Measurements from ENCODE around the gene DSG2. TPM values are rescaled to one million over a fixed set of nuclear protein-coding genes. Genes with fewer than 3 reads are reported as not detected.
"Not testable (repeated sequence)": the region's sequence is repeated elsewhere in the genome, so short reads cannot be mapped to it uniquely, and the experiment has no call there.

Gene DSG2
- total and polyA plus RNA-seq, 3 experiments from 2014 or later: 0.03 to 0.09 (median 0.07) TPM

DNA sequence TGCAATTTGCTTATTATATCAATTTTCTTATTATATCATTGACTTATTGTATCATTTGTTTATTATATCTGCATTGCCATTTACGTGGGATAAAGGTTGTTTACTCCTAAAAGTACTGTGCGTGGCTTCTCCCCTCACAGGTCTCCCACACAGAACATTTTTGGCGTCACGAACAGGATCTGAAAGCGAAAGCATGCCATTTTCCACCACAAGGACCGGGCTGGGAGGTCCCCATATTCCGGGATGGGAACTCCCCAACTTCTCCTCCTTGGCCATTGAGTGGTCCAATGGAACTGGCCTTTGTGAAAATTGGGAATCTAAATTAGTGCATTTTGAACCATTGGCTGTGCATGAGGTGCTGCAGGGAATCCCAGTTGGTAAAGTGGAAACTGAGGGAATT is 4.8 kb upstream of the DSG2 start:
- DNase-seq: no peak
- H3K9me3 Mint-ChIP-seq: peaks cover 0 to 5% (median 2%) of the 10 kb centered on the region in 5 donors
- H3K27me3 Mint-ChIP-seq: peaks cover 21 to 24% of the 10 kb centered on the region in 2 donors
- ChIA-PET POLR2A (no interaction called here), CTCF (no interaction called here)
- Histone ChIP-seq H3K4me1 (ENCODE audit: insufficient read depth, low read length) (no peaks in the 10 kb centered on the region), H3K4me3 (ENCODE audit: low read length) (no peak overlapping the region), H3K9me3 (ENCODE audit: low read length) (no peaks in the 10 kb centered on the region), H3K27ac (ENCODE audit: low read depth, low read length) (no peak overlapping the region), H3K36me3 (ENCODE audit: insufficient read depth, low read length) (no peaks in the 10 kb centered on the region), H3K27me3 (ENCODE audit: insufficient read depth, low read length, poor library complexity, severe bottlenecking) (peaks cover 4% of the 10 kb centered on the region)
- H3K36me3 Mint-ChIP-seq: no peaks in the 10 kb centered on the region
- H3K4me3 Mint-ChIP-seq: no peak overlapping the region
- H3K27ac Mint-ChIP-seq: no peak overlapping the region
- no peaks in the 10 kb centered on the region for H3K4me1 Mint-ChIP-seq

DNA sequence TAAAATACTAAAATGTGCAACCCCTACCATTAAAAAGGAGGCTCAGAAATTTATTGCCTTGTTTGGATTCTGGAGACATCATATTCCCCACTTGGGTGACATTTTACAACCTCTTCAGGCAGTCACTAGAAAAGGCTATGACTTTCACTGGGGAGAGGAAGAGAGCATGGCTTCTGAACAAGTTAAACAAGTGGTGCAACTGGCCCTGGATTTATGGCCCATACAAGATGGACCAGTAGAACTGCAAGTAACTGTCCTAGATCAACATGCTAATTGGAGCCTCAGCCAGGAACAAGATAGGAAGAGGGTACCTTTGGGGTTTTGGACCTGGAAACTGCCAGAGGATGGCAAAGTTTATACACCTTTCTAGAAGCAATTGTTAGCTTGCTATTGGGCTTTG is 4.0 kb upstream of the DSG2 start:
- H3K4me1 Mint-ChIP-seq: peaks cover 3 to 5% (median 4%) of the 10 kb centered on the region in 3 donors
- Histone ChIP-seq H3K9me3 (ENCODE audit: low read length) (no peaks in the 10 kb centered on the region), H3K4me3 (ENCODE audit: low read length) (no peak overlapping the region), H3K27ac (ENCODE audit: low read depth, low read length) (no peak overlapping the region), H3K27me3 (ENCODE audit: insufficient read depth, low read length, poor library complexity, severe bottlenecking) (peaks cover 4% of the 10 kb centered on the region), H3K4me1 (ENCODE audit: insufficient read depth, low read length) (no peaks in the 10 kb centered on the region), H3K36me3 (ENCODE audit: insufficient read depth, low read length) (no peaks in the 10 kb centered on the region)
- H3K9me3 Mint-ChIP-seq: peaks cover 0 to 6% (median 2%) of the 10 kb centered on the region in 5 donors
- POLR2A ChIA-PET: no interaction called here
- no peak overlapping the region for H3K4me3 Mint-ChIP-seq
- H3K27ac Mint-ChIP-seq: no peak overlapping the region
- CTCF ChIA-PET: no interaction called here
- H3K27me3 Mint-ChIP-seq: peaks cover 25 to 27% of the 10 kb centered on the region in 2 donors
- no peaks in the 10 kb centered on the region for H3K36me3 Mint-ChIP-seq
- DNase-seq: no peak

DNA sequence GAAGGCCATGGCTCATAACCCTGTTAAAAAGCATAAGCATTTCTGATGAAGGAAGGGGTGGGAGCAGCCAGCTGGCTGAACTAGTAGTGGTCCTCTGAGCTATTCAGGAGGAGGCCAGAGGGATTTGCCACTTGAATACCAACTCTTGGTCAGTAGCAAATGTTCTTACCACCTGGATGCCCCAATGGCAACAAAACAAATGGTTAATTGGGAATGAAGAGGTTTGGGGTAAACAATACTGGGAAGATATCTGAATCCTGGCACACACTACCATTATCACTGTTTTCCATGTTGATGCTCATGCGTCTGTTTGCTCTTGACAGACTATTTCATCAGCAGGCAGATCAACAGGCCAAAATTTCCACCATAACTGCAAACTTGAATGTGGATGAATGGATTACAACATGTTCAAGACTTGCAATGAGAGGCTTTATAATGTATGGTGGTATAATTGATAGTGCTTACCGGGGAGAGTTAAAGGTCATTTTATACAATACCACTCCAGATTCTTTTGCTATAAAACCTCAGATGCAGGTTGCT is 3.2 kb upstream of the DSG2 start:
- H3K9me3 ChIP-seq (ENCODE audit: low read length); CTCF ChIA-PET; H3K4me1 ChIP-seq (ENCODE audit: insufficient read depth, low read length); H3K27ac ChIP-seq (ENCODE audit: low read depth, low read length); H3K4me3 ChIP-seq (ENCODE audit: low read length); H3K4me1 Mint-ChIP-seq; H3K27me3 ChIP-seq (ENCODE audit: insufficient read depth, low read length, poor library complexity, severe bottlenecking); POLR2A ChIA-PET; H3K4me3 Mint-ChIP-seq; DNase-seq; H3K9me3 Mint-ChIP-seq; H3K36me3 ChIP-seq (ENCODE audit: insufficient read depth, low read length); H3K27ac Mint-ChIP-seq; H3K36me3 Mint-ChIP-seq: not testable (repeated sequence)
- peaks cover 30 to 34% of the 10 kb centered on the region in 2 donors for H3K27me3 Mint-ChIP-seq

DNA sequence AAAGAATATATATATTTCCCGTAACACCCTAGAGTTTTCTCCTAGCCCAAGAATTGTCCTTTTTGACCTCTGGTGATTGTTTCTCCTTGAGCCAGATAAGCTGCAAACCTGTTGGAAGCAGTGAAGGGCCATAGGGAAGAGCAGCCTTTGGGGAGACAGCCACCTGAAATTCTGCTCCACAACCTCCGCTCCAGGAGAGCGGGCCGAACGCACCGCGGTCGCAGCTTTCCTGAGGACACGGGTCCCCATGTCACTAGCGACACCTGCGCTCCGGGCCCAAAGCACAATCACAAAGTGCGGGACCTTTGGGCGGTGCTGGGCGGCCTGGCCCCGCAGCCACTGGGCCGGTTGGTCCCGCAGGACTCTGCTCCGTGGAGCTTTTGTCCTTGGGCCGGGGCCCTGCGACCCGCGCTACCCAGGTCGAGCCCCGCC is 557 bp upstream of the DSG2 start:
- H3K36me3 ChIP-seq (ENCODE audit: insufficient read depth, low read length): no peaks in the 10 kb centered on the region
- H3K27ac ChIP-seq (ENCODE audit: low read depth, low read length): no peak overlapping the region
- H3K9me3 Mint-ChIP-seq: peaks cover 0 to 9% (median 2%) of the 10 kb centered on the region in 5 donors
- no peak overlapping the region for H3K27ac Mint-ChIP-seq
- H3K4me1 Mint-ChIP-seq: peaks cover 3 to 7% (median 4%) of the 10 kb centered on the region in 3 donors
- H3K9me3 ChIP-seq (ENCODE audit: low read length): no peaks in the 10 kb centered on the region
- no peaks in the 10 kb centered on the region for H3K36me3 Mint-ChIP-seq
- peaks cover 13% of the 10 kb centered on the region for H3K27me3 ChIP-seq (ENCODE audit: insufficient read depth, low read length, poor library complexity, severe bottlenecking)
- no peak overlapping the region for H3K4me3 ChIP-seq (ENCODE audit: low read length)
- CTCF ChIA-PET: no interaction called here
- H3K4me3 Mint-ChIP-seq: peak overlapping the region in 3 of 7 donors; percentile 13 to 45 (median 26)
- POLR2A ChIA-PET: no interaction called here
- no peaks in the 10 kb centered on the region for H3K4me1 ChIP-seq (ENCODE audit: insufficient read depth, low read length)
- no peak for DNase-seq
- H3K27me3 Mint-ChIP-seq: peaks cover 32 to 45% of the 10 kb centered on the region in 2 donors

DNA sequence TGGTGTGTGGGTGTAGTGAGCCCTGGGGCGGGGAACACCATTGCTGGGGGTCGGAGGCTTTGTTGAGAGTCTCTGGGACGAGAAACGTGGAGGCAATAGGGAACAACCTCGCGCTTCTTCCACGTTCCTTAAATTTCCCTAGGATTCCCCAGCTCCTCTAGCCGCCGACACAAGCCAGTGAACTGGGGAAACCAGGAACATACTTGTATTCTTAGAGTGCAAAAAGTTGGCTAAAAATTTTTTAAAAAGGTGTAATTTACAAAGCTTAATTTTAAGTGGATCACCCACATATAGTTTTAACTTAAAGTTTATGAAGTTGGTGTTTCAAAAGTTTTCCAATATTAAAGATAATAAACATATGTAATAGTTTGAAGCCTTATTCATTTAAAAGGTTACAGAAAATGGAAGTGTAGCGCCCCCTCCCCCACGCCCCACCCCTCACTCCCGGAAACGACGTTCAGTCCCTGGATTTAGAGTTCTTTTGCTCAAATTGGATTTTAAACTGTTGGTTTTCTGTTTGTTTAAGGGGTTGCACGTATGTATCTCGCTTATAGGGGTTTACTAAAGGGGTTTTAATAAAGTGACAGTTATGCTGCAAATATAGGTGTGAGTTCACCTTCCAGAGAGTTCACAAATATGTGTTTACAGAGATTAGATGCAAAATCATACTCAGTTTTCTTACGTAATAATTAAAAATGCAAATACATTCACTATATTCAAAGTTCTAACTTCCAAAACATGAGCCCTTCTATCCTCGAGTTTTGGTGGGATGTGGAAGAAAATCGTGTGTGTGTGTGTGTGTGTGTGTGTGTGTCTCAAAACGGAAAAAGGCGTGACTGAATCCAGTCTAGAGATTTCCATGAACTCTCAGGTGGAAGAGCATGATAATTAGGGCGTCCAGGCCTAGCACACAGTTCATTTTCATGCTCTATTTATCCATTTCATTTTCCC is 872 bp downstream of the DSG2 start:
- ChIA-PET CTCF (no interaction called here), POLR2A (no interaction called here)
- H3K27ac ChIP-seq (ENCODE audit: low read depth, low read length): peak overlapping the region; percentile 57
- no peaks in the 10 kb centered on the region for H3K4me1 ChIP-seq (ENCODE audit: insufficient read depth, low read length)
- H3K9me3 Mint-ChIP-seq: peaks cover 0 to 9% (median 2%) of the 10 kb centered on the region in 5 donors
- H3K27me3 ChIP-seq (ENCODE audit: insufficient read depth, low read length, poor library complexity, severe bottlenecking): peaks cover 13% of the 10 kb centered on the region
- H3K36me3 Mint-ChIP-seq: no peaks in the 10 kb centered on the region
- H3K27me3 Mint-ChIP-seq: peaks cover 29 to 45% of the 10 kb centered on the region in 2 donors
- no peaks in the 10 kb centered on the region for H3K9me3 ChIP-seq (ENCODE audit: low read length)
- H3K4me1 Mint-ChIP-seq: peaks cover 3 to 7% (median 4%) of the 10 kb centered on the region in 3 donors
- peak overlapping the region; percentile 34 for H3K4me3 ChIP-seq (ENCODE audit: low read length)
- no peak for DNase-seq
- H3K27ac Mint-ChIP-seq: no peak overlapping the region
- no peaks in the 10 kb centered on the region for H3K36me3 ChIP-seq (ENCODE audit: insufficient read depth, low read length)
- peak overlapping the region in 5 of 7 donors; percentile 30 to 57 (median 39) for H3K4me3 Mint-ChIP-seq

DNA sequence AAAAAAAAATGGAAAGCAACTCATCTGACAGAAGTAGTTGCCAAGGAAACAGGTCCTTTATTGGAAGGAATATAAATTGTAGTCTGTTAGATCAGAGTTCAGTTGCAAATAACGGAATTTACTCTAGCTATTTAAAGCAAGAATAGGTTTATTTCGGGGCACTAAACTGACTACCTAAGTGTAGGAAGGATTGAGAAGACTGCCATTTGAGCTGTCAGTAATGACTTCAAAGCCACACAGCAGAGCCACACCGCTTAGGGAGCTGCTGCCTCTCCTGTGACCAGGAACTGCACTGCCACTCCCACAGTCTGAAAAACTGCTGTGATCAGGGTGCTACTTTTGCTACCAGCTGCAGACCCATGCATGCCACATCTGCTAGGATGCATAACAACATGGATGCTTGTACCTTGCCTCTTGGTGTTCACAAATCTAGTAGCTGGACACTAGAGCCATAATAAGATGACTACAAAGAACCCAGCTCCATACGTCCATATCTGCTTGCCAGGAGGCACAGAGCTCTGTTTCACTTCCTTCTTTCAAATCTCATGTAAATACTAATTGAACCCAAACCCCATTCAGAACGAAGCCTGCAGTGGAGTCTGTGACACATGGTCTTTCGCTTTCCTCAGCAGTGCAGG is 2.2 kb downstream of the DSG2 start:
- POLR2A ChIA-PET: no interaction called here

DNA sequence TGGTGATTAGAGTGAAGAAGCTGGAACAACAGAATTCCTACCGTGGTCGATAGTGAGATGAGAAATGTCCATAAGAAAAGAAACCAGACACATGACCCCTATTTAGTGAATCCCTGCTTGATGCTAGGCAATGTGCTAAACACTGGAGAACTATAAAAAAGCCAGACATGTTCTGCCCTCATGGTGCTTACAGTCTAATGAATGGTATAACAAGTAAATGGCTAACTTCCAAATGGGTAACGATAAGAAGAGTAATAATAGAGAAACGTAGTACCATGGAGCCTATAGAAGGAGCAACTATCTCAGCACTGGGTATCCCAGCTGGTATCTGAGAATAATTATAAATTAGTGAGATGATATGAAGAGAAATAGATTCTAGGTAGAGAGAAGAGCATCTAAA is 5.0 kb downstream of the DSG2 start:
- Mint-ChIP-seq H3K4me1 (peaks cover 3 to 7% (median 4%) of the 10 kb centered on the region in 3 donors), H3K36me3 (no peaks in the 10 kb centered on the region), H3K27me3 (peaks cover 10 to 24% of the 10 kb centered on the region in 2 donors), H3K4me3 (no peak overlapping the region), H3K27ac (no peak overlapping the region), H3K9me3 (peaks cover 0 to 11% (median 0%) of the 10 kb centered on the region in 5 donors)
- H3K27ac ChIP-seq (ENCODE audit: low read depth, low read length): no peak overlapping the region
- POLR2A ChIA-PET: no interaction called here
- no peak for DNase-seq
- CTCF ChIA-PET: no interaction called here
- no peaks in the 10 kb centered on the region for H3K36me3 ChIP-seq (ENCODE audit: insufficient read depth, low read length)
- no peak overlapping the region for H3K4me3 ChIP-seq (ENCODE audit: low read length)
- no peaks in the 10 kb centered on the region for H3K4me1 ChIP-seq (ENCODE audit: insufficient read depth, low read length)
- peaks cover 9% of the 10 kb centered on the region for H3K27me3 ChIP-seq (ENCODE audit: insufficient read depth, low read length, poor library complexity, severe bottlenecking)
- H3K9me3 ChIP-seq (ENCODE audit: low read length): no peaks in the 10 kb centered on the region

More for the DNA sequence above, 2.2 kb downstream of the DSG2 start:
- peaks cover 25 to 45% of the 10 kb centered on the region in 2 donors for H3K27me3 Mint-ChIP-seq
- no peak overlapping the region for H3K27ac Mint-ChIP-seq
- CTCF ChIA-PET: no interaction called here
- no peaks in the 10 kb centered on the region for H3K36me3 Mint-ChIP-seq
- DNase-seq: no peak
- no peak overlapping the region for H3K4me3 ChIP-seq (ENCODE audit: low read length)
- no peak overlapping the region for H3K27ac ChIP-seq (ENCODE audit: low read depth, low read length)
- no peak overlapping the region for H3K4me3 Mint-ChIP-seq
- H3K9me3 Mint-ChIP-seq: peaks cover 0 to 7% (median 2%) of the 10 kb centered on the region in 5 donors
- no peaks in the 10 kb centered on the region for H3K4me1 ChIP-seq (ENCODE audit: insufficient read depth, low read length)
- H3K36me3 ChIP-seq (ENCODE audit: insufficient read depth, low read length): no peaks in the 10 kb centered on the region
- H3K9me3 ChIP-seq (ENCODE audit: low read length): no peaks in the 10 kb centered on the region
- H3K27me3 ChIP-seq (ENCODE audit: insufficient read depth, low read length, poor library complexity, severe bottlenecking): peaks cover 13% of the 10 kb centered on the region
- peaks cover 3 to 7% (median 4%) of the 10 kb centered on the region in 3 donors for H3K4me1 Mint-ChIP-seq
